Subcutaneous adipose tissue (tissue), 4 donors: ENCODE data around the gene TMEM174. TPM values are rescaled to one million over a fixed set of nuclear protein-coding genes. Genes with fewer than 3 reads are reported as not detected.

Source experiments
- CTCF ChIP-seq: fragments of 450-650 bp; IDR thresholded peaks from one replicate; pipeline ENCODE4 v1.5.1; 2016; ENCODE audit warnings: low read depth, mild to moderate bottlenecking, control low read depth, antibody characterized with exemption, moderate library complexity
- total RNA-seq, 4 donors: library from RNA; depleted of rRNA; stranded (reverse); fragments of >200 nt; gene quantifications; one replicate each; pipeline ENCODE4 v1.1.0, GENCODE V29; 2016

The TMEM174 gene
- total RNA-seq, 4 donors from 2014 or later: not detected

- TF ChIP-seq CTCF: no peak
These were observed 18.6 kb upstream of the TMEM174 start for GRCh38 chr5:73154208-73155006.

- no peak for TF ChIP-seq CTCF
These were observed 17.4 kb upstream of the TMEM174 start for GRCh38 chr5:73155271-73156222.

- no peak for TF ChIP-seq CTCF
These were observed 15.3 kb upstream of the TMEM174 start for GRCh38 chr5:73157414-73158303.

GRCh38 chr5:73158313-73158712, 14.7 kb upstream of the TMEM174 start:
- TF ChIP-seq CTCF: no peak

GRCh38 chr5:73160239-73160671, 12.7 kb upstream of the TMEM174 start:
- TF ChIP-seq CTCF: no peak

GRCh38 chr5:73170522-73170921, 2.5 kb upstream of the TMEM174 start:
- no peak for TF ChIP-seq CTCF
